ENCODE results near the gene VCAN. TPM values are rescaled to one million over a fixed set of nuclear protein-coding genes. Genes with fewer than 3 reads are reported as not detected.

VCAN gene
- total RNA-seq, 1 donor from 2014 or later: 203 TPM

GRCh38 chr5:83577036-83577636, 105.6 kb downstream of the VCAN start:
- peaks cover 23% of the 10 kb centered on the region for H3K36me3 Mint-ChIP-seq (ENCODE audit: low read depth, unreplicated experiment)
- no peak overlapping the region for H3K27ac Mint-ChIP-seq (ENCODE audit: unreplicated experiment)
- DNase-seq (ENCODE audit: low spot score): no peak
- no peak overlapping the region for H3K4me3 Mint-ChIP-seq (ENCODE audit: unreplicated experiment)
- TF ChIP-seq CTCF (IDR thresholded peaks at IDR 0.05; ENCODE audit: unreplicated experiment): no peak
- H3K4me1 Mint-ChIP-seq (ENCODE audit: unreplicated experiment): no peaks in the 10 kb centered on the region
- H3K27me3 Mint-ChIP-seq (ENCODE audit: unreplicated experiment): no peaks in the 10 kb centered on the region
- no peaks in the 10 kb centered on the region for H3K9me3 Mint-ChIP-seq (ENCODE audit: unreplicated experiment)

- no peaks in the 10 kb centered on the region for H3K9me3 Mint-ChIP-seq (ENCODE audit: unreplicated experiment)
- no peak for TF ChIP-seq CTCF (IDR thresholded peaks at IDR 0.05; ENCODE audit: unreplicated experiment)
- H3K4me1 Mint-ChIP-seq (ENCODE audit: unreplicated experiment): no peaks in the 10 kb centered on the region
- no peak for DNase-seq (ENCODE audit: low spot score)
- peaks cover 2% of the 10 kb centered on the region for H3K27me3 Mint-ChIP-seq (ENCODE audit: unreplicated experiment)
- H3K4me3 Mint-ChIP-seq (ENCODE audit: unreplicated experiment): no peak overlapping the region
- no peak overlapping the region for H3K27ac Mint-ChIP-seq (ENCODE audit: unreplicated experiment)
- H3K36me3 Mint-ChIP-seq (ENCODE audit: low read depth, unreplicated experiment): peaks cover 8% of the 10 kb centered on the region
Measured at GRCh38 chr5:83583859-83584258, 112.3 kb downstream of the VCAN start.

GRCh38 chr5:83586874-83587776, 115.6 kb downstream of the VCAN start:
- no peaks in the 10 kb centered on the region for H3K9me3 Mint-ChIP-seq (ENCODE audit: unreplicated experiment)
- no peak for TF ChIP-seq CTCF (IDR thresholded peaks at IDR 0.05; ENCODE audit: unreplicated experiment)

GRCh38 chr5:83589786-83590185, 118.2 kb downstream of the VCAN start:
- Mint-ChIP-seq H3K27ac (ENCODE audit: unreplicated experiment) (no peak overlapping the region), H3K9me3 (ENCODE audit: unreplicated experiment) (no peaks in the 10 kb centered on the region), H3K4me3 (ENCODE audit: unreplicated experiment) (no peak overlapping the region), H3K4me1 (ENCODE audit: unreplicated experiment) (no peaks in the 10 kb centered on the region), H3K36me3 (ENCODE audit: low read depth, unreplicated experiment) (no peaks in the 10 kb centered on the region), H3K27me3 (ENCODE audit: unreplicated experiment) (peaks cover 3% of the 10 kb centered on the region)
- no peak for TF ChIP-seq CTCF (IDR thresholded peaks at IDR 0.05; ENCODE audit: unreplicated experiment)
- DNase-seq (ENCODE audit: low spot score): no peak

More at GRCh38 chr5:83586874-83587776, 115.6 kb downstream of the VCAN start:
- H3K27me3 Mint-ChIP-seq (ENCODE audit: unreplicated experiment): peaks cover 3% of the 10 kb centered on the region
- no peak overlapping the region for H3K27ac Mint-ChIP-seq (ENCODE audit: unreplicated experiment)
- no peak overlapping the region for H3K4me3 Mint-ChIP-seq (ENCODE audit: unreplicated experiment)
- no peak for DNase-seq (ENCODE audit: low spot score)
- H3K36me3 Mint-ChIP-seq (ENCODE audit: low read depth, unreplicated experiment): no peaks in the 10 kb centered on the region
- no peaks in the 10 kb centered on the region for H3K4me1 Mint-ChIP-seq (ENCODE audit: unreplicated experiment)

- DNase-seq (ENCODE audit: low spot score): no peak
- peaks cover 3% of the 10 kb centered on the region for H3K27me3 Mint-ChIP-seq (ENCODE audit: unreplicated experiment)
- no peaks in the 10 kb centered on the region for H3K4me1 Mint-ChIP-seq (ENCODE audit: unreplicated experiment)
- no peaks in the 10 kb centered on the region for H3K36me3 Mint-ChIP-seq (ENCODE audit: low read depth, unreplicated experiment)
- no peak overlapping the region for H3K4me3 Mint-ChIP-seq (ENCODE audit: unreplicated experiment)
- H3K9me3 Mint-ChIP-seq (ENCODE audit: unreplicated experiment): no peaks in the 10 kb centered on the region
- no peak for TF ChIP-seq CTCF (IDR thresholded peaks at IDR 0.05; ENCODE audit: unreplicated experiment)
- no peak overlapping the region for H3K27ac Mint-ChIP-seq (ENCODE audit: unreplicated experiment)
Measured at GRCh38 chr5:83590966-83591365, 119.4 kb downstream of the VCAN start.

Measured in endothelial cell (in vitro differentiated cells).